Smooth muscle cell (in vitro differentiated cells): ENCODE measurements around the gene PLD4. TPM values are rescaled to one million over a fixed set of nuclear protein-coding genes. Genes with fewer than 3 reads are reported as not detected.

ENCODE experiments used
- DNase-seq: peaks from one replicate; lab custom pipeline; 2025; ENCODE audit not compliant: unreplicated experiment; lab: John Stamatoyannopoulos, UW
- H2AFZ ChIP-seq: fragments of 200-600 bp; sonication (generic); 2 replicates; pipeline ENCODE4 v1.6.0; 2016; ENCODE audit warnings: antibody characterized with exemption, low read depth, mild to moderate bottlenecking
- H3F3A ChIP-seq: fragments of 200-600 bp; sonication (generic); 2 replicates; pipeline ENCODE4 v1.6.0; 2017; ENCODE audit warnings: antibody characterized with exemption, low read depth
- H3K27ac ChIP-seq: fragments of 200-600 bp; sonication (generic); 2 replicates; pipeline ENCODE4 v1.5.1; 2016; ENCODE audit warnings: low read depth, mild to moderate bottlenecking
- H3K27me3 ChIP-seq: fragments of 200-600 bp; sonication (generic); 2 replicates; pipeline ENCODE4 v1.6.1; 2016; ENCODE audit warnings: low read depth, mild to moderate bottlenecking
- H3K36me3 ChIP-seq: fragments of 200-600 bp; sonication (generic); 2 replicates; pipeline ENCODE4 v1.5.1; 2016; ENCODE audit warnings: low read depth
- H3K4me1 ChIP-seq: fragments of 200-600 bp; sonication (generic); 2 replicates; pipeline ENCODE4 v1.5.1; 2016; ENCODE audit warnings: low read depth
- H3K4me2 ChIP-seq: fragments of 200-600 bp; sonication (generic); 2 replicates; pipeline ENCODE4 v1.6.0; 2016; ENCODE audit warnings: mild to moderate bottlenecking
- H3K4me3 ChIP-seq: fragments of 200-600 bp; sonication (generic); 2 replicates; pipeline ENCODE4 v1.5.1; 2016; ENCODE audit warnings: mild to moderate bottlenecking
- H3K79me2 ChIP-seq: fragments of 200-600 bp; sonication (generic); 2 replicates; pipeline ENCODE4 v1.6.0; 2016; ENCODE audit warnings: low read depth, mild to moderate bottlenecking
- H3K9ac ChIP-seq: fragments of 200-600 bp; sonication (generic); 2 replicates; pipeline ENCODE4 v1.6.0; 2016; ENCODE audit warnings: low read depth
- H3K9me3 ChIP-seq: fragments of 200-600 bp; sonication (generic); replicated peaks from 2 replicates; pipeline ENCODE4 v1.5.1; 2016; ENCODE audit warnings: low read depth
- H4K20me1 ChIP-seq: fragments of 200-600 bp; sonication (generic); 2 replicates; pipeline ENCODE4 v1.6.0; 2016; ENCODE audit warnings: low read depth
- CTCF ChIP-seq: fragments of 200-600 bp; sonication (generic); IDR thresholded peaks from 2 replicates; pipeline ENCODE4 v1.5.1; 2017; ENCODE audit warnings: borderline replicate concordance, mild to moderate bottlenecking, antibody characterized with exemption; ENCODE audit not compliant: insufficient read depth, poor library complexity, severe bottlenecking
- WGBS: methylation state at CpG from one replicate; pipeline ENCODE4 v1.1.7; 2016; ENCODE audit warnings: low lambda C conversion rate; 5-methylcytosine and 5-hydroxymethylcytosine counted together
- polyA plus RNA-seq: library from polyadenylated mRNA; unstranded; fragments of >200 nt; fragmentation: Nextera tagmentation; extraction: Ambion mirVana; gene quantifications from 2 replicates; pipeline ENCODE4 v1.2.1, GENCODE V29; 2016
- total RNA-seq: library from RNA; depleted of rRNA; stranded (reverse); fragments of >200 nt; gene quantifications from 2 replicates; pipeline ENCODE4 v1.2.3, GENCODE V29; 2014

The PLD4 gene
- total and polyA plus RNA-seq, 2 experiments from 2014 or later, result 0.06 to 0.09 TPM

- DNase-seq, result peak; percentile 63
- TF ChIP-seq CTCF, result peak; percentile 88
- no peaks in the 10 kb centered on the region for H3K79me2 ChIP-seq
- peaks cover 3% of the 10 kb centered on the region for H3F3A ChIP-seq
- WGBS, result 55% methylated on average over 20 of the region's 21 CpGs
- H3K36me3 ChIP-seq, result no peaks in the 10 kb centered on the region
- no peaks in the 10 kb centered on the region for H4K20me1 ChIP-seq
- H3K27ac ChIP-seq, result no peak overlapping the region
- H3K27me3 ChIP-seq, result no peaks in the 10 kb centered on the region
- no peak overlapping the region for H3K4me2 ChIP-seq
- H3K9me3 ChIP-seq, result no peaks in the 10 kb centered on the region
- peaks cover 23% of the 10 kb centered on the region for H3K4me1 ChIP-seq
- H3K9ac ChIP-seq, result no peak overlapping the region
- no peak overlapping the region for H3K4me3 ChIP-seq
- no peak overlapping the region for H2AFZ ChIP-seq
Observed at GRCh38 chr14:104976198-104977007, 51.7 kb downstream of the PLD4 start.

GRCh38 chr14:104977008-104977680 lies 52.5 kb downstream of the PLD4 start:
- peaks cover 3% of the 10 kb centered on the region for H3F3A ChIP-seq
- no peak overlapping the region for H3K9ac ChIP-seq
- no peaks in the 10 kb centered on the region for H3K79me2 ChIP-seq
- no peaks in the 10 kb centered on the region for H3K9me3 ChIP-seq
- no peaks in the 10 kb centered on the region for H4K20me1 ChIP-seq
- no peaks in the 10 kb centered on the region for H3K36me3 ChIP-seq
- DNase-seq, result no peak
- H3K27me3 ChIP-seq, result no peaks in the 10 kb centered on the region
- peaks cover 23% of the 10 kb centered on the region for H3K4me1 ChIP-seq
- H3K4me3 ChIP-seq, result peak overlapping the region; percentile 60
- WGBS, result 86% methylated on average over 11 of the region's 11 CpGs
- no peak for TF ChIP-seq CTCF
- no peak overlapping the region for H2AFZ ChIP-seq
- H3K4me2 ChIP-seq, result peak overlapping the region; percentile 99
- no peak overlapping the region for H3K27ac ChIP-seq

GRCh38 chr14:104977681-104978653 lies 53.3 kb downstream of the PLD4 start, which contains the start of gene AHNAK2:
TSS of gene AHNAK2 (minus strand) at chr14:104978374. CDS start at chr14:104978237, 137 bp downstream.
- Histone ChIP-seq H2AFZ (peak within 1 kb of the TSS; percentile 94), H4K20me1 (no peaks in the 10 kb centered on the region), H3K4me2 (peak within 1 kb of the TSS; percentile 99), H3K79me2 (no peaks in the 10 kb centered on the region), H3K4me1 (peaks cover 19% of the 10 kb centered on the region), H3K9me3 (no peaks in the 10 kb centered on the region), H3K9ac (peak within 1 kb of the TSS; percentile 17), H3K36me3 (no peaks in the 10 kb centered on the region), H3F3A (peaks cover 3% of the 10 kb centered on the region), H3K27ac (no peak within 1 kb of the TSS), H3K27me3 (no peaks in the 10 kb centered on the region), H3K4me3 (peak within 1 kb of the TSS; percentile 60)
- 7% methylated on average over 43 of the region's 111 CpGs for WGBS
- TF ChIP-seq CTCF, result no peak
- DNase-seq, result peak; percentile 40
